GM23338 (cell line): ENCODE results near the gene ALPI. TPM values are rescaled to one million over a fixed set of nuclear protein-coding genes. Genes with fewer than 3 reads are reported as not detected.
A peak's percentile ranks its signal among the peaks of the same experiment; 100 is the strongest.

Experiments used
- ATAC-seq: fragments of 200-7000 bp; cut with Tn5 transposase; 3 replicates; pipeline ENCODE4 v1.9.1; 2020
- DNase-seq: peaks from one replicate; pipeline ENCODE4 v3.0.0-alpha.2; 2015; ENCODE audit warnings: low spot score
- H2AFZ ChIP-seq: fragments of 200-600 bp; sonication (generic); 2 replicates; pipeline ENCODE4 v1.8.0; 2016; ENCODE audit warnings: antibody characterized with exemption, mild to moderate bottlenecking, moderate library complexity
- H3F3A ChIP-seq: fragments of 200-600 bp; sonication (generic); replicated peaks from 2 replicates; pipeline ENCODE4 v1.8.0; 2017; ENCODE audit warnings: antibody characterized with exemption, mixed run types, low read depth
- H3K27ac ChIP-seq: fragments of 200-600 bp; sonication (generic); 2 replicates; pipeline ENCODE4 v1.6.1; 2016; ENCODE audit warnings: low read depth
- H3K27me3 ChIP-seq: fragments of 200-600 bp; sonication (generic); 2 replicates; pipeline ENCODE4 v1.8.0; 2016; ENCODE audit warnings: mild to moderate bottlenecking, mixed run types, moderate library complexity; ENCODE audit not compliant: insufficient read depth
- H3K36me3 ChIP-seq: fragments of 200-600 bp; sonication (generic); 2 replicates; pipeline ENCODE4 v1.8.0; 2016; ENCODE audit warnings: mild to moderate bottlenecking; ENCODE audit not compliant: insufficient read depth
- H3K4me1 ChIP-seq: fragments of 200-600 bp; sonication (generic); 2 replicates; pipeline ENCODE4 v1.8.0; 2016; ENCODE audit warnings: mild to moderate bottlenecking, moderate library complexity; ENCODE audit not compliant: insufficient read depth
- H3K4me2 ChIP-seq: fragments of 200-600 bp; sonication (generic); 2 replicates; pipeline ENCODE4 v1.7.1; 2017; ENCODE audit warnings: mixed run types
- H3K4me3 ChIP-seq: fragments of 200-600 bp; sonication (generic); 2 replicates; pipeline ENCODE4 v1.6.1; 2016; ENCODE audit warnings: mixed run types
- H3K79me2 ChIP-seq: fragments of 200-600 bp; sonication (generic); replicated peaks from 2 replicates; pipeline ENCODE4 v1.8.0; 2017; ENCODE audit warnings: mild to moderate bottlenecking; ENCODE audit not compliant: insufficient read depth
- H3K9me2 ChIP-seq: fragments of 200-600 bp; sonication (generic); 2 replicates; pipeline ENCODE4 v1.8.0; 2017; ENCODE audit not compliant: insufficient read depth
- H4K20me1 ChIP-seq: fragments of 200-600 bp; sonication (generic); replicated peaks from 2 replicates; pipeline ENCODE4 v1.8.0; 2017; ENCODE audit warnings: mild to moderate bottlenecking; ENCODE audit not compliant: insufficient read depth
- H3K27ac Mint-ChIP-seq: 2 replicates; pipeline ENCODE4 v1.8.0; 2020; ENCODE audit warnings: inconsistent platforms, mild to moderate bottlenecking, moderate library complexity, mixed read lengths
- H3K27me3 Mint-ChIP-seq: 3 replicates; pipeline ENCODE4 v1.8.0; 2022; ENCODE audit warnings: low read depth, mild to moderate bottlenecking, moderate library complexity, mixed read lengths, inconsistent platforms; ENCODE audit not compliant: insufficient read depth, poor library complexity
- H3K36me3 Mint-ChIP-seq: 3 replicates; pipeline ENCODE4 v1.8.0; 2021; ENCODE audit warnings: low read depth, mild to moderate bottlenecking, inconsistent platforms, moderate library complexity, mixed read lengths
- H3K4me1 Mint-ChIP-seq: 3 replicates; pipeline ENCODE4 v1.8.0; 2020; ENCODE audit warnings: mild to moderate bottlenecking, inconsistent platforms, mixed read lengths
- H3K4me3 Mint-ChIP-seq: 3 replicates; pipeline ENCODE4 v1.8.0; 2021; ENCODE audit warnings: moderate library complexity, mild to moderate bottlenecking, inconsistent platforms, mixed read lengths
- H3K9me3 Mint-ChIP-seq: 3 replicates; pipeline ENCODE4 v1.8.0; 2020; ENCODE audit warnings: moderate library complexity, mild to moderate bottlenecking, inconsistent platforms, mixed read lengths
- EZH2 ChIP-seq: fragments of 200-600 bp; sonication (generic); IDR thresholded peaks from one replicate; pipeline ENCODE4 v1.8.0; 2017; ENCODE audit warnings: antibody characterized with exemption, mild to moderate bottlenecking, low read depth; ENCODE audit not compliant: unreplicated experiment
- EZH2phosphoT487 ChIP-seq: fragments of 200-600 bp; sonication (generic); IDR thresholded peaks from one replicate; pipeline ENCODE4 v1.8.1; 2018; ENCODE audit warnings: antibody characterized with exemption; ENCODE audit not compliant: unreplicated experiment
- JUNB ChIP-seq: IDR thresholded peaks from one replicate; pipeline ENCODE4 v1.6.1; 2016; ENCODE audit warnings: antibody characterized with exemption; ENCODE audit not compliant: unreplicated experiment
- NANOG ChIP-seq: IDR thresholded peaks from 2 replicates; pipeline ENCODE4 v1.6.1; 2016; ENCODE audit warnings: antibody characterized with exemption, borderline replicate concordance
- POLR2AphosphoS5 ChIP-seq: IDR thresholded peaks from 2 replicates; pipeline ENCODE4 v1.6.1; 2016; ENCODE audit warnings: antibody characterized with exemption, low read depth
- STAT1 ChIP-seq: IDR thresholded peaks from one replicate; pipeline ENCODE4 v1.6.1; 2016; ENCODE audit warnings: antibody characterized with exemption; ENCODE audit not compliant: unreplicated experiment
- ZNF114 ChIP-seq: fragments of 250-450 bp; sonication (Bioruptor Pico); IDR thresholded peaks from 2 replicates; pipeline ENCODE4 v1.5.0; 2020; ENCODE audit warnings: mild to moderate bottlenecking, moderate library complexity
- ZNF331 ChIP-seq: fragments of 250-450 bp; sonication (Bioruptor Pico); IDR thresholded peaks from 2 replicates; pipeline ENCODE4 v1.5.0; 2020; ENCODE audit warnings: low read depth, mild to moderate bottlenecking, moderate library complexity
- polyA plus RNA-seq: library from polyadenylated mRNA; unstranded; fragments of >200 nt; fragmentation: Nextera tagmentation; extraction: Ambion mirVana; gene quantifications from 2 replicates; pipeline ENCODE4 v1.2.1, GENCODE V29; 2016
- total RNA-seq: library from RNA; depleted of rRNA; stranded (reverse); fragments of >200 nt; shearing (Covaris generic); gene quantifications from 2 replicates; pipeline ENCODE4 v1.2.3, GENCODE V29; 2014
- TF ChIP-seq, protein P1 (sequence below), 2 experiments: fragments of 200-600 bp in 1 of 2; sonication (generic) in 1 of 2; conservative IDR thresholded peaks; 2 replicates each; pipeline versions ENCODE4 v1.5.1 to v1.6.1; 2016 to 2017; ENCODE audit warnings: antibody characterized with exemption in 2 of 2, low read depth in 2 of 2, mild to moderate bottlenecking in 2 of 2, moderate library complexity in 1 of 2
- TF ChIP-seq, protein P2 (sequence below): fragments of 250-450 bp; sonication (Bioruptor Pico); IDR thresholded peaks from 2 replicates; pipeline ENCODE4 v1.5.0; 2020; ENCODE audit warnings: mild to moderate bottlenecking, moderate library complexity

The ALPI gene
- total and polyA plus RNA-seq, 2 experiments from 2014 or later = not detected

DNA sequence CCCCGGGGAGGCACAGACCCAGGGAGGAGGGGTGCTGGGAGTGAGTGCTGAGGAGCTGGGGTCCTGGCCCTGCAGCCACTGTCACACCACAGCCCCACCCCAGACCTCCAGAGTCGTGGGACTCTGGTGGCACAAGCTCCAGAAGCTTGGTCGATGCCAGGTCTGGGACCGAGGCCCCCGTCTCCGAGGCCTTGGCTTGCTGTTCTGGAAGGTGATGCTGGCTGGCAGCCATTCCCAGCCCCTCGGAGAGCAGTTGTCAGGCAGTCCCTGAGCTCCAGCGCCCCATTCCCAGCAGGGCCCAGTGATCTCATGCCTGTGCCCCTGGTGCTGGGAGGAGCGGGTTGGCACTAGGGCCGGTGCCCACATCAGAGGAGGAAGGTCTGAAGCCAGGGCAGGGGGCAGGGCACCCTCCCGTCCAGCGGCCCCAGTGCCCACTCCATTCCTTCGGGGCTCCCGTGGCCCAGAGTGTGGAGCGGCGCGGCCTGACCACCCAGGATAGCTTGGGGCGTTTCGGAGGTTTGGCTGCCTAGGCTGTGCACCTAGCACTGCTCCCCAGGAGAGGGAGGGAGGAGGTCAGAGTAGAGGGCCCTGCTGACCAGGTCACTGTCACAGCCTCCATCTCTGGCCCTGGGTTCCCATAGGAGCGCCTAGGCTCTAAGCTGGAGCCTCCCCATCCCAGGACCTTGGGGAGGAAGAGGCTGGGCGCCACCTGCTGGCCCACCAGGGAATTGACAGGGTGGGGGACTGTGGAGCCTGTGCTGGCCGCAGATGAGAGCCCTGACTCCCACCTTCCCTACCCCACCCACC is 16.8 kb upstream of the ALPI start:
- H3K27me3 Mint-ChIP-seq = peaks cover 17% of the 10 kb centered on the region
- no peak overlapping the region for H3K27ac ChIP-seq
- TF ChIP-seq ZNF331 (no peak), EZH2 (no peak)
- TF ChIP-seq, protein P1, sequence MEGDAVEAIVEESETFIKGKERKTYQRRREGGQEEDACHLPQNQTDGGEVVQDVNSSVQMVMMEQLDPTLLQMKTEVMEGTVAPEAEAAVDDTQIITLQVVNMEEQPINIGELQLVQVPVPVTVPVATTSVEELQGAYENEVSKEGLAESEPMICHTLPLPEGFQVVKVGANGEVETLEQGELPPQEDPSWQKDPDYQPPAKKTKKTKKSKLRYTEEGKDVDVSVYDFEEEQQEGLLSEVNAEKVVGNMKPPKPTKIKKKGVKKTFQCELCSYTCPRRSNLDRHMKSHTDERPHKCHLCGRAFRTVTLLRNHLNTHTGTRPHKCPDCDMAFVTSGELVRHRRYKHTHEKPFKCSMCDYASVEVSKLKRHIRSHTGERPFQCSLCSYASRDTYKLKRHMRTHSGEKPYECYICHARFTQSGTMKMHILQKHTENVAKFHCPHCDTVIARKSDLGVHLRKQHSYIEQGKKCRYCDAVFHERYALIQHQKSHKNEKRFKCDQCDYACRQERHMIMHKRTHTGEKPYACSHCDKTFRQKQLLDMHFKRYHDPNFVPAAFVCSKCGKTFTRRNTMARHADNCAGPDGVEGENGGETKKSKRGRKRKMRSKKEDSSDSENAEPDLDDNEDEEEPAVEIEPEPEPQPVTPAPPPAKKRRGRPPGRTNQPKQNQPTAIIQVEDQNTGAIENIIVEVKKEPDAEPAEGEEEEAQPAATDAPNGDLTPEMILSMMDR (conservative IDR thresholded peaks at IDR 0.05; ENCODE audit: low read depth in 2 of 2) = peak; percentile 47 to 58
- no peak overlapping the region for H3K4me3 ChIP-seq
- H3K4me1 Mint-ChIP-seq = peaks cover 4% of the 10 kb centered on the region; the same call in 2 of the 3 replicates
- H3K27ac Mint-ChIP-seq = no peak overlapping the region
- H3K4me3 Mint-ChIP-seq = no peak overlapping the region
- no peaks in the 10 kb centered on the region for H3K27me3 ChIP-seq
- H2AFZ ChIP-seq = no peak overlapping the region
- no peaks in the 10 kb centered on the region for H3K9me3 Mint-ChIP-seq
- DNase-seq = no peak
- peak; percentile 72 for ATAC-seq
- no peaks in the 10 kb centered on the region for H3K4me1 ChIP-seq
- H3K4me2 ChIP-seq = no peak overlapping the region
- no peaks in the 10 kb centered on the region for H4K20me1 ChIP-seq
- H3F3A ChIP-seq = no peaks in the 10 kb centered on the region
- H3K36me3 ChIP-seq = no peaks in the 10 kb centered on the region
- no peaks in the 10 kb centered on the region for H3K9me2 ChIP-seq
- no peaks in the 10 kb centered on the region for H3K36me3 Mint-ChIP-seq
- H3K79me2 ChIP-seq = no peaks in the 10 kb centered on the region

DNA sequence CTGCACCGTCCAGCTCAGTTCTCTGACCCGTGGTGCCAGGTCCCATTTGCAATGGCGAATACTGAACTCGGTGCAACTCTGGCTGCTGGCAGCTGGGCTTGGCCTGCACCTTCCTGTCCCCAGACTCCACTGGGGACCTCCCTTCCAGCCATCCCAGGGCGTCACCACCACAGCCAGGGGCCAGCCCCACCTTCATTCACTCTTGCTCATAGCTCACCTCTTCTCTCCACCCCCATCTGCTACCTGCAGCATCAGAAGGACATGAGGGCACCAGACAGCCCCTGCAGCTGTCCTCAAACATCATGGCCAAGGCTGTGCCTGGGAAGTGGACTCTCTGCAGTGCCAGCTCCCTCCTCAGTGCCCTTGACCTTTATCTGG is 16.2 kb upstream of the ALPI start:
- H2AFZ ChIP-seq = no peak overlapping the region
- no peak overlapping the region for H3K4me3 ChIP-seq
- DNase-seq (no peak), ATAC-seq (no peak)
- no peaks in the 10 kb centered on the region for H3K9me2 ChIP-seq
- Mint-ChIP-seq H3K4me1 (peaks cover 4% of the 10 kb centered on the region; the same call in 2 of the 3 replicates), H3K4me3 (no peak overlapping the region), H3K27me3 (peaks cover 18% of the 10 kb centered on the region), H3K27ac (no peak overlapping the region), H3K36me3 (no peaks in the 10 kb centered on the region), H3K9me3 (no peaks in the 10 kb centered on the region)
- no peaks in the 10 kb centered on the region for H3F3A ChIP-seq
- no peaks in the 10 kb centered on the region for H3K4me1 ChIP-seq
- H4K20me1 ChIP-seq = no peaks in the 10 kb centered on the region
- H3K79me2 ChIP-seq = no peaks in the 10 kb centered on the region
- no peak overlapping the region for H3K27ac ChIP-seq
- no peaks in the 10 kb centered on the region for H3K27me3 ChIP-seq
- no peaks in the 10 kb centered on the region for H3K36me3 ChIP-seq
- no peak overlapping the region for H3K4me2 ChIP-seq
- no peak for TF ChIP-seq EZH2phosphoT487
- no peak for TF ChIP-seq STAT1
- TF ChIP-seq JUNB = no peak
- TF ChIP-seq ZNF114 (CRISPR knock-in tag) = no peak
- TF ChIP-seq, protein P2, sequence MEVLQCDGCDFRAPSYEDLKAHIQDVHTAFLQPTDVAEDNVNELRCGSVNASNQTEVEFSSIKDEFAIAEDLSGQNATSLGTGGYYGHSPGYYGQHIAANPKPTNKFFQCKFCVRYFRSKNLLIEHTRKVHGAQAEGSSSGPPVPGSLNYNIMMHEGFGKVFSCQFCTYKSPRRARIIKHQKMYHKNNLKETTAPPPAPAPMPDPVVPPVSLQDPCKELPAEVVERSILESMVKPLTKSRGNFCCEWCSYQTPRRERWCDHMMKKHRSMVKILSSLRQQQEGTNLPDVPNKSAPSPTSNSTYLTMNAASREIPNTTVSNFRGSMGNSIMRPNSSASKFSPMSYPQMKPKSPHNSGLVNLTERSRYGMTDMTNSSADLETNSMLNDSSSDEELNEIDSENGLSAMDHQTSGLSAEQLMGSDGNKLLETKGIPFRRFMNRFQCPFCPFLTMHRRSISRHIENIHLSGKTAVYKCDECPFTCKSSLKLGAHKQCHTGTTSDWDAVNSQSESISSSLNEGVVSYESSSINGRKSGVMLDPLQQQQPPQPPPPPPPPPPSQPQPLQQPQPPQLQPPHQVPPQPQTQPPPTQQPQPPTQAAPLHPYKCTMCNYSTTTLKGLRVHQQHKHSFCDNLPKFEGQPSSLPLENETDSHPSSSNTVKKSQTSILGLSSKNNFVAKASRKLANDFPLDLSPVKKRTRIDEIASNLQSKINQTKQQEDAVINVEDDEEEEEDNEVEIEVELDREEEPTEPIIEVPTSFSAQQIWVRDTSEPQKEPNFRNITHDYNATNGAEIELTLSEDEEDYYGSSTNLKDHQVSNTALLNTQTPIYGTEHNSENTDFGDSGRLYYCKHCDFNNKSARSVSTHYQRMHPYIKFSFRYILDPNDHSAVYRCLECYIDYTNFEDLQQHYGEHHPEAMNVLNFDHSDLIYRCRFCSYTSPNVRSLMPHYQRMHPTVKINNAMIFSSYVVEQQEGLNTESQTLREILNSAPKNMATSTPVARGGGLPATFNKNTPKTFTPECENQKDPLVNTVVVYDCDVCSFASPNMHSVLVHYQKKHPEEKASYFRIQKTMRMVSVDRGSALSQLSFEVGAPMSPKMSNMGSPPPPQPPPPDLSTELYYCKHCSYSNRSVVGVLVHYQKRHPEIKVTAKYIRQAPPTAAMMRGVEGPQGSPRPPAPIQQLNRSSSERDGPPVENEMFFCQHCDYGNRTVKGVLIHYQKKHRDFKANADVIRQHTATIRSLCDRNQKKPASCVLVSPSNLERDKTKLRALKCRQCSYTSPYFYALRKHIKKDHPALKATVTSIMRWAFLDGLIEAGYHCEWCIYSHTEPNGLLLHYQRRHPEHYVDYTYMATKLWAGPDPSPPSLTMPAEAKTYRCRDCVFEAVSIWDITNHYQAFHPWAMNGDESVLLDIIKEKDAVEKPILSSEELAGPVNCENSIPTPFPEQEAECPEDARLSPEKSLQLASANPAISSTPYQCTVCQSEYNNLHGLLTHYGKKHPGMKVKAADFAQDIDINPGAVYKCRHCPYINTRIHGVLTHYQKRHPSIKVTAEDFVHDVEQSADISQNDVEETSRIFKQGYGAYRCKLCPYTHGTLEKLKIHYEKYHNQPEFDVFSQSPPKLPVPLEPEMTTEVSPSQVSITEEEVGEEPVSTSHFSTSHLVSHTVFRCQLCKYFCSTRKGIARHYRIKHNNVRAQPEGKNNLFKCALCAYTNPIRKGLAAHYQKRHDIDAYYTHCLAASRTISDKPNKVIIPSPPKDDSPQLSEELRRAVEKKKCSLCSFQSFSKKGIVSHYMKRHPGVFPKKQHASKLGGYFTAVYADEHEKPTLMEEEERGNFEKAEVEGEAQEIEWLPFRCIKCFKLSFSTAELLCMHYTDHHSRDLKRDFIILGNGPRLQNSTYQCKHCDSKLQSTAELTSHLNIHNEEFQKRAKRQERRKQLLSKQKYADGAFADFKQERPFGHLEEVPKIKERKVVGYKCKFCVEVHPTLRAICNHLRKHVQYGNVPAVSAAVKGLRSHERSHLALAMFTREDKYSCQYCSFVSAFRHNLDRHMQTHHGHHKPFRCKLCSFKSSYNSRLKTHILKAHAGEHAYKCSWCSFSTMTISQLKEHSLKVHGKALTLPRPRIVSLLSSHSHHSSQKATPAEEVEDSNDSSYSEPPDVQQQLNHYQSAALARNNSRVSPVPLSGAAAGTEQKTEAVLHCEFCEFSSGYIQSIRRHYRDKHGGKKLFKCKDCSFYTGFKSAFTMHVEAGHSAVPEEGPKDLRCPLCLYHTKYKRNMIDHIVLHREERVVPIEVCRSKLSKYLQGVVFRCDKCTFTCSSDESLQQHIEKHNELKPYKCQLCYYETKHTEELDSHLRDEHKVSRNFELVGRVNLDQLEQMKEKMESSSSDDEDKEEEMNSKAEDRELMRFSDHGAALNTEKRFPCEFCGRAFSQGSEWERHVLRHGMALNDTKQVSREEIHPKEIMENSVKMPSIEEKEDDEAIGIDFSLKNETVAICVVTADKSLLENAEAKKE = no peak
- TF ChIP-seq ZNF331 = no peak
- no peak for TF ChIP-seq POLR2AphosphoS5
- no peak for TF ChIP-seq NANOG
- no peak for TF ChIP-seq EZH2
